ENCODE data around the gene ZNF511. TPM values are rescaled to one million over a fixed set of nuclear protein-coding genes. Genes with fewer than 3 reads are reported as not detected.

Gene ZNF511
- total and polyA plus RNA-seq, 9 of the 15 experiments (the other 6 are each of a cell fraction or from before 2014, with no cell fraction given): 0.61 to 69.3 (median 40.1) TPM

- Histone ChIP-seq H3K4me2 (ENCODE audit: insufficient read depth, low read length) (no peak overlapping the region), H4K20me1 (replicated peaks; ENCODE audit: control insufficient read depth, insufficient read depth, low read length) (no peaks in the 10 kb centered on the region), H3K27me3 (ENCODE audit: control insufficient read depth in 2 of 2, insufficient read depth in 2 of 2, low read length in 2 of 2) (no peaks in the 10 kb centered on the region), H3K27ac (ENCODE audit: extremely low read depth, low read depth, low read length) (no peak overlapping the region), H3K79me2 (ENCODE audit: control insufficient read depth, insufficient read depth, low read length) (peaks cover 10% of the 10 kb centered on the region), H3K9me1 (ENCODE audit: control insufficient read depth, insufficient read depth, low read length) (no peaks in the 10 kb centered on the region), H3K9me3 (replicated peaks; ENCODE audit: control insufficient read depth, insufficient read depth, low read depth, low read length) (no peaks in the 10 kb centered on the region), H3K9ac (ENCODE audit: insufficient read depth in 1 of 2, low read depth in 2 of 2, low read length in 2 of 2) (peak overlapping the region in 1 of 2 experiments; percentile 78; a peak in 1 of 4 replicates), H3K4me1 (replicated peaks in 1 of 2; ENCODE audit: control insufficient read depth in 2 of 2, insufficient read depth in 2 of 2, low read length in 2 of 2) (peaks cover 2 to 31% of the 10 kb centered on the region in 2 experiments; a peak in 4 of 5 replicates), H2AFZ (ENCODE audit: low read depth, low read length) (no peak overlapping the region), H3K36me3 (ENCODE audit: control insufficient read depth, insufficient read depth, low read length) (peaks cover 37% of the 10 kb centered on the region; the same call in 2 of the 3 replicates), H3K4me3 (no peak overlapping the region)
- POLR2A ChIA-PET: interaction anchor here (0.7 kb wide), 1 partner anchor 48 kb away, joined by 4 read pairs; no protein-coding TSS in a partner anchor
- CTCF ChIA-PET (ENCODE audit: low intra/inter-chr PET ratio): no interaction called here
- FAIRE-seq (no peak), DNase-seq (ENCODE audit: extremely low read depth in 1 of 4, low spot score in 3 of 4) (no peak), ATAC-seq (no peak)
- intact Hi-C loops (cut with micrococcal nuclease): loop anchor here (2.0 kb wide), 1 partner anchor 66 kb away; no protein-coding TSS in a partner anchor
- BruUV-seq (replicated peaks): no TSS peak
- WGBS (ENCODE audit: insufficient coverage, low coverage, missing lambda C conversion rate): 100% methylated on average over 1 of the region's 4 CpGs
- in situ Hi-C loops (cut with MboI): no loop called here
- TF ChIP-seq MEF2A (IDR thresholded peaks at IDR 0.05; ENCODE audit: control insufficient read depth, low read depth, low read length): no peak
- TF ChIP-seq CHD1 (IDR thresholded peaks at IDR 0.05; ENCODE audit: low read length): no peak
- TF ChIP-seq CUX1 (CRISPR knock-in tag; IDR thresholded peaks at IDR 0.05): no peak
- TF ChIP-seq ELF1 (tag; IDR thresholded peaks at IDR 0.05): no peak
- TF ChIP-seq RB1 (IDR thresholded peaks at IDR 0.05; ENCODE audit: low read depth): no peak
These were observed 4.5 kb downstream of the ZNF511 start for GRCh38 chr10:133313192-133313591.

All from K562 (cell line).